ENCODE data around the gene KRT12. TPM values are rescaled to one million over a fixed set of nuclear protein-coding genes. Genes with fewer than 3 reads are reported as not detected.

KRT12 gene
- total and polyA plus RNA-seq, 9 donors = not detected

DNA sequence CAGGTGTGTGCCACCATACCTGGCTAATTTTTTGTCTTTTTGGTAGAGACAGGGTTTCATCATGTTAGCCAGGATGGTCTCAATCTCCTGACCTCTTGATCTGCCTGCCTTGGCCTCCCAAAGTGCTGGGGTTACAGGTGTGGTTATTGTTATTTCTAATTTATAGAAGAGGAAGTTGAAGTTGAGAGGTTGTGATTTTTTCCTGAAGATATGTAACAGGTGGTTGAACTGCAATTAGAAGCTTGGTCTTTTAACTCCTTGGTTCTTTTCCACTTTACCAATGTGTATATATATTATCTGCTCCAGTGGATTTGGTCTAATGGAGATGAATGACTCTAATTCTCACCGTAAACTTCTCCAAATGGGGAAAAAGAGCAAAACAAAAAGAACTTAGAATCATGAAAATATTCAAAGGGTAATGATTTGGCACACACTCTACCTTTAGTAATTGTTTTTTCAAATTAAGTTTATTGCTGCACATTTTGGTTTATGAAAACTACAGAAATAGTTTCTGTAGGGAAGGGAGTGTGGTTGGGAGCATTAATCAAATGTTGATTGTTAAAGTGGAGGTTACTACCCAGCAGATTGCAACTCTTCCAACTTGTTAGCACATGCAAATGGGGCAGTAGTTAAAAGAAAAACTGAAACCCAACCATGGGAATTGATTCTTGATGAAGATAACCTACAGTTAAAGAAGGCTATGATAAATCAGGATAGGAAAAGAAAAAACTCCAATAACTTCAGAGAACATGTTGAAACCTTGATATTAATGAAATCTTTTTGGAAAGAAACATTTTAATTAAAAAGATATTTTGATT, 42.8 kb downstream of the KRT12 start:
- no peaks in the 10 kb centered on the region for H3K9me3 ChIP-seq
- intact Hi-C loops (cut with DNase I) = no loop called here
- no peaks in the 10 kb centered on the region for H3K27me3 ChIP-seq
- H3K27ac ChIP-seq = no peak overlapping the region
- TF ChIP-seq, protein P1, sequence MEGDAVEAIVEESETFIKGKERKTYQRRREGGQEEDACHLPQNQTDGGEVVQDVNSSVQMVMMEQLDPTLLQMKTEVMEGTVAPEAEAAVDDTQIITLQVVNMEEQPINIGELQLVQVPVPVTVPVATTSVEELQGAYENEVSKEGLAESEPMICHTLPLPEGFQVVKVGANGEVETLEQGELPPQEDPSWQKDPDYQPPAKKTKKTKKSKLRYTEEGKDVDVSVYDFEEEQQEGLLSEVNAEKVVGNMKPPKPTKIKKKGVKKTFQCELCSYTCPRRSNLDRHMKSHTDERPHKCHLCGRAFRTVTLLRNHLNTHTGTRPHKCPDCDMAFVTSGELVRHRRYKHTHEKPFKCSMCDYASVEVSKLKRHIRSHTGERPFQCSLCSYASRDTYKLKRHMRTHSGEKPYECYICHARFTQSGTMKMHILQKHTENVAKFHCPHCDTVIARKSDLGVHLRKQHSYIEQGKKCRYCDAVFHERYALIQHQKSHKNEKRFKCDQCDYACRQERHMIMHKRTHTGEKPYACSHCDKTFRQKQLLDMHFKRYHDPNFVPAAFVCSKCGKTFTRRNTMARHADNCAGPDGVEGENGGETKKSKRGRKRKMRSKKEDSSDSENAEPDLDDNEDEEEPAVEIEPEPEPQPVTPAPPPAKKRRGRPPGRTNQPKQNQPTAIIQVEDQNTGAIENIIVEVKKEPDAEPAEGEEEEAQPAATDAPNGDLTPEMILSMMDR (IDR thresholded peaks at IDR 0.05) = no peak
- no peaks in the 10 kb centered on the region for H3K36me3 ChIP-seq
- H3K4me1 ChIP-seq (ENCODE audit: insufficient read depth) = peaks cover 2% of the 10 kb centered on the region
- 95 to 100% (median 96%) methylated on average over 1 of the region's 1 CpG for WGBS, 3 donors
- no peak overlapping the region for H3K4me3 ChIP-seq
- DNase-seq = no peak

- 74 to 83% (median 83%) methylated on average over 7 of the region's 7 CpGs for WGBS, 3 donors
- intact Hi-C loops (cut with DNase I) = no loop called here
- TF ChIP-seq, protein P1 (IDR thresholded peaks at IDR 0.05) = no peak
- no peak for TF ChIP-seq EP300 (IDR thresholded peaks at IDR 0.05)
- no peak for TF ChIP-seq POLR2A (IDR thresholded peaks at IDR 0.05)
Measured at GRCh38 chr17:40822132-40822812, 44.8 kb downstream of the KRT12 start, which contains the start of gene KRT10. TSS of gene KRT10 (minus strand) at chr17:40822614. CDS start at chr17:40822585, 29 bp downstream.

GRCh38 chr17:40821536-40821935, 45.5 kb downstream of the KRT12 start:
- H3K4me1 ChIP-seq (ENCODE audit: insufficient read depth) = peaks cover 2% of the 10 kb centered on the region
- no peak for DNase-seq
- H3K27ac ChIP-seq = no peak overlapping the region
- TF ChIP-seq EP300 (IDR thresholded peaks at IDR 0.05) = no peak
- TF ChIP-seq POLR2A (IDR thresholded peaks at IDR 0.05) = no peak
- TF ChIP-seq, protein P1 (IDR thresholded peaks at IDR 0.05) = no peak
- no peaks in the 10 kb centered on the region for H3K9me3 ChIP-seq
- H3K27me3 ChIP-seq = no peaks in the 10 kb centered on the region
- intact Hi-C loops (cut with DNase I) = no loop called here
- H3K4me3 ChIP-seq = no peak overlapping the region
- no peaks in the 10 kb centered on the region for H3K36me3 ChIP-seq

More at GRCh38 chr17:40822132-40822812, 44.8 kb downstream of the KRT12 start, which contains the start of gene KRT10:
- no peak within 1 kb of the TSS for H3K27ac ChIP-seq
- H3K36me3 ChIP-seq = no peaks in the 10 kb centered on the region
- no peak for DNase-seq
- no peaks in the 10 kb centered on the region for H3K9me3 ChIP-seq
- no peak within 1 kb of the TSS for H3K4me3 ChIP-seq
- H3K4me1 ChIP-seq (ENCODE audit: insufficient read depth) = peaks cover 2% of the 10 kb centered on the region
- H3K27me3 ChIP-seq = no peaks in the 10 kb centered on the region

DNA sequence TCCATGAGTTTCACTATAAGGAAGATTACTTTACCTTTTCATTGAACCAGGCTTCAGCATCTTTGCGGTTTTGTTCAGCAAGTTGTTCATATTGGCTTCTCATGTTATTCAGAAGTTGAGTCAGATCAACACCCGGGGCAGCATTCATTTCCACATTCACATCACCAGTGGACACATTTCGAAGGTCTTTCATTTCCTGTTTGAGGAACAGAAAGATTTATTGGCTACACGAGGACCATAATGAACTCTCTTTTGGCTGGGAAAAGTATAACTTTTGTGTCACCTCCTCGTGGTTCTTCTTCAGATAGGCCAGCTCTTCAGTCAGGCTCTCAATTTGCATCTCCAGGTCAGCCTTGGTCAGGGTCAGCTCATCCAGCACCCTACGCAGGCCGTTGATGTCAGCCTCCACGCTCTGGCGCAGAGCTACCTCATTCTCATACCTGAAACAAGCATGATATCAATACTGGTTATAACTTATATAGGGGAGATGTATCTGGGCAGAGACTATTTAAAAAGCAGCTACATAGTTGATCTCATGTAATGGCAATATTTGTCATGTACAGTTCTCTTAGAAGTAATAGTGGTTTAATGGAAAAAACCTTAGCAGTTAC, 46.7 kb downstream of the KRT12 start:
- H3K27ac ChIP-seq = no peak overlapping the region
- intact Hi-C loops (cut with DNase I) = no loop called here

More for the DNA sequence above, 46.7 kb downstream of the KRT12 start:
- no peak overlapping the region for H3K4me3 ChIP-seq
- H3K36me3 ChIP-seq = no peaks in the 10 kb centered on the region
- no peak for TF ChIP-seq EP300 (IDR thresholded peaks at IDR 0.05)
- TF ChIP-seq POLR2A (IDR thresholded peaks at IDR 0.05) = no peak
- 85 to 88% (median 88%) methylated on average over 9 of the region's 9 CpGs for WGBS, 3 donors
- H3K27me3 ChIP-seq = no peaks in the 10 kb centered on the region
- H3K9me3 ChIP-seq = no peaks in the 10 kb centered on the region
- DNase-seq = no peak
- peaks cover 2% of the 10 kb centered on the region for H3K4me1 ChIP-seq (ENCODE audit: insufficient read depth)

All from ovary (tissue), 9 donors.